ENCODE measurements around the gene FLOT1. TPM values are rescaled to one million over a fixed set of nuclear protein-coding genes. Genes with fewer than 3 reads are reported as not detected.

FLOT1 gene
- total and polyA plus RNA-seq, 2 of the 13 experiments (the other 11 are each of a cell fraction or from before 2014, with no cell fraction given): 82.3 to 130 TPM

DNA sequence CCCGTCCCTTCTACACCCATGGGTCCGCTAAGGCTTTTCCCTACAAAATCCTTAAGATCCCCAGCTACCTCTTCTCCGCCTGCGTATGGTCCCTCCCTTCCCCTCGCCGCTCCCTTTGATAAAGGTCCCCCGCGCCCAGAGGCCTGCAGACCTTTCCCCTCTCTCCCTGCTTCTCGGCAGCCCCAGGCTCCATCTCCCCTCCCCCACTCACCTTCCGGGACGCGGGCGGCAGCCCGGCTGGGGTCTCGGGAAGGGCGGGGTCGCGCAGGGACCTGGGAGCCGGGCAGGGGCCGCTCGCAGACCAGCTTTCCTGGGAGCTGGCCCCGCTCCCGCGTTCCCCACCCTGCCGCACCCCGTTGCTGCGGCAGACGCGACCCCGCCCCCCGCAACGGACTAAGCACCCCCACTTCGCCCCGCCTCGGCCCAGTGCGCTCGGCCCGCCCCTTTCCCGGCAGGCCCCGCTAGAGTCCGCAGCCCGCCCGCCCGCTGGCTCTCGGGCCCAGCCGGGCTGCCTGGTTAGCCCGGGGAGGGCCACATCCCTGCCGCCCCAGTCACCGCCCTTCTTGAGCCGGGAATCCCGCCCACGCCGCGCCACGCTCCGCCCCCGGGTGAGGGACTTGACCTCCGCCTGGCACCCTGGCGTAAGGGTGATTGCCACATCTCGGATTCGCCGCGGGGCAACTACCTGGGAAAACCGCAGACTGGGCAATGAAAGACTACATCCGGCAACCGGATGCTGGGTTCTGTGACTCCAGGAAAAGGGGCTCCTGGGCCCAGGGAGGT is at the start of gene FLOT1 (continued):
- TF ChIP-seq, protein P1, sequence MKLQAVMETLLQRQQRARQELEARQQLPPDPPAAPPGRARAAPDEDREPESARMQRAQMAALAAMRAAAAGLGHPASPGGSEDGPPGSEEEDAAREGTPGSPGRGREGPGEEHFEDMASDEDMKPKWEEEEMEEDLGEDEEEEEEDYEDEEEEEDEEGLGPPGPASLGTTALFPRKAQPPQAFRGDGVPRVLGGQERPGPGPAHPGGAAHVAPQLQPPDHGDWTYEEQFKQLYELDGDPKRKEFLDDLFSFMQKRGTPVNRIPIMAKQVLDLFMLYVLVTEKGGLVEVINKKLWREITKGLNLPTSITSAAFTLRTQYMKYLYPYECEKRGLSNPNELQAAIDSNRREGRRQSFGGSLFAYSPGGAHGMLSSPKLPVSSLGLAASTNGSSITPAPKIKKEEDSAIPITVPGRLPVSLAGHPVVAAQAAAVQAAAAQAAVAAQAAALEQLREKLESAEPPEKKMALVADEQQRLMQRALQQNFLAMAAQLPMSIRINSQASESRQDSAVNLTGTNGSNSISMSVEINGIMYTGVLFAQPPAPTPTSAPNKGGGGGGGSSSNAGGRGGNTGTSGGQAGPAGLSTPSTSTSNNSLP (IDR thresholded peaks at IDR 0.05; ENCODE audit: low read depth, low read length): peak; percentile 28; the same call in 1 of the 2 replicates
- TF ChIP-seq, protein P2, sequence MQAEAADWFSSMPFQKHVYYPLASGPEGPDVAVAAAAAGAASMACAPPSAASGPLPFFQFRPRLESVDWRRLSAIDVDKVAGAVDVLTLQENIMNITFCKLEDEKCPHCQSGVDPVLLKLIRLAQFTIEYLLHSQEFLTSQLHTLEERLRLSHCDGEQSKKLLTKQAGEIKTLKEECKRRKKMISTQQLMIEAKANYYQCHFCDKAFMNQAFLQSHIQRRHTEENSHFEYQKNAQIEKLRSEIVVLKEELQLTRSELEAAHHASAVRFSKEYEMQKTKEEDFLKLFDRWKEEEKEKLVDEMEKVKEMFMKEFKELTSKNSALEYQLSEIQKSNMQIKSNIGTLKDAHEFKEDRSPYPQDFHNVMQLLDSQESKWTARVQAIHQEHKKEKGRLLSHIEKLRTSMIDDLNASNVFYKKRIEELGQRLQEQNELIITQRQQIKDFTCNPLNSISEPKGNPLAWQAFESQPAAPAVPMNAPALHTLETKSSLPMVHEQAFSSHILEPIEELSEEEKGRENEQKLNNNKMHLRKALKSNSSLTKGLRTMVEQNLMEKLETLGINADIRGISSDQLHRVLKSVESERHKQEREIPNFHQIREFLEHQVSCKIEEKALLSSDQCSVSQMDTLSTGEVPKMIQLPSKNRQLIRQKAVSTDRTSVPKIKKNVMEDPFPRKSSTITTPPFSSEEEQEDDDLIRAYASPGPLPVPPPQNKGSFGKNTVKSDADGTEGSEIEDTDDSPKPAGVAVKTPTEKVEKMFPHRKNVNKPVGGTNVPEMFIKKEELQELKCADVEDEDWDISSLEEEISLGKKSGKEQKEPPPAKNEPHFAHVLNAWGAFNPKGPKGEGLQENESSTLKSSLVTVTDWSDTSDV (CRISPR knock-in tag; IDR thresholded peaks at IDR 0.05): peak; percentile 65; the same call in 1 of the 2 replicates
- TF ChIP-seq KLF13 (CRISPR knock-in tag; IDR thresholded peaks at IDR 0.05) (no peak), MAZ (IDR thresholded peaks at IDR 0.05; ENCODE audit: borderline replicate concordance, low read depth, low read length) (peak; percentile 84), MAZ (CRISPR knock-in tag; IDR thresholded peaks at IDR 0.05; ENCODE audit: low read depth) (peak; percentile 97), KMT2A (CRISPR knock-in tag; IDR thresholded peaks at IDR 0.05) (no peak; the same call in 1 of the 2 replicates), CCAR2 (optimal IDR thresholded peaks at IDR 0.05; ENCODE audit: low read depth, low read length) (peak; percentile 84), ZNF160 (CRISPR knock-in tag; IDR thresholded peaks at IDR 0.05) (peak; percentile 45), ZNF251 (CRISPR knock-in tag; IDR thresholded peaks at IDR 0.05) (no peak), CREB1 (IDR thresholded peaks at IDR 0.05) (no peak), CREB1 (CRISPR knock-in tag; IDR thresholded peaks at IDR 0.05) (no peak), ZNF296 (CRISPR knock-in tag; conservative IDR thresholded peaks at IDR 0.05) (no peak), ZNF737 (CRISPR knock-in tag; IDR thresholded peaks at IDR 0.05; ENCODE audit: borderline replicate concordance) (no peak), FOXM1 (CRISPR knock-in tag; IDR thresholded peaks at IDR 0.05) (no peak), ZNF772 (CRISPR knock-in tag; IDR thresholded peaks at IDR 0.05) (no peak; the same call in 1 of the 2 replicates), ZNF552 (CRISPR knock-in tag; IDR thresholded peaks at IDR 0.05; ENCODE audit: borderline replicate concordance) (peak; percentile 96)
- TF ChIP-seq, protein P3, sequence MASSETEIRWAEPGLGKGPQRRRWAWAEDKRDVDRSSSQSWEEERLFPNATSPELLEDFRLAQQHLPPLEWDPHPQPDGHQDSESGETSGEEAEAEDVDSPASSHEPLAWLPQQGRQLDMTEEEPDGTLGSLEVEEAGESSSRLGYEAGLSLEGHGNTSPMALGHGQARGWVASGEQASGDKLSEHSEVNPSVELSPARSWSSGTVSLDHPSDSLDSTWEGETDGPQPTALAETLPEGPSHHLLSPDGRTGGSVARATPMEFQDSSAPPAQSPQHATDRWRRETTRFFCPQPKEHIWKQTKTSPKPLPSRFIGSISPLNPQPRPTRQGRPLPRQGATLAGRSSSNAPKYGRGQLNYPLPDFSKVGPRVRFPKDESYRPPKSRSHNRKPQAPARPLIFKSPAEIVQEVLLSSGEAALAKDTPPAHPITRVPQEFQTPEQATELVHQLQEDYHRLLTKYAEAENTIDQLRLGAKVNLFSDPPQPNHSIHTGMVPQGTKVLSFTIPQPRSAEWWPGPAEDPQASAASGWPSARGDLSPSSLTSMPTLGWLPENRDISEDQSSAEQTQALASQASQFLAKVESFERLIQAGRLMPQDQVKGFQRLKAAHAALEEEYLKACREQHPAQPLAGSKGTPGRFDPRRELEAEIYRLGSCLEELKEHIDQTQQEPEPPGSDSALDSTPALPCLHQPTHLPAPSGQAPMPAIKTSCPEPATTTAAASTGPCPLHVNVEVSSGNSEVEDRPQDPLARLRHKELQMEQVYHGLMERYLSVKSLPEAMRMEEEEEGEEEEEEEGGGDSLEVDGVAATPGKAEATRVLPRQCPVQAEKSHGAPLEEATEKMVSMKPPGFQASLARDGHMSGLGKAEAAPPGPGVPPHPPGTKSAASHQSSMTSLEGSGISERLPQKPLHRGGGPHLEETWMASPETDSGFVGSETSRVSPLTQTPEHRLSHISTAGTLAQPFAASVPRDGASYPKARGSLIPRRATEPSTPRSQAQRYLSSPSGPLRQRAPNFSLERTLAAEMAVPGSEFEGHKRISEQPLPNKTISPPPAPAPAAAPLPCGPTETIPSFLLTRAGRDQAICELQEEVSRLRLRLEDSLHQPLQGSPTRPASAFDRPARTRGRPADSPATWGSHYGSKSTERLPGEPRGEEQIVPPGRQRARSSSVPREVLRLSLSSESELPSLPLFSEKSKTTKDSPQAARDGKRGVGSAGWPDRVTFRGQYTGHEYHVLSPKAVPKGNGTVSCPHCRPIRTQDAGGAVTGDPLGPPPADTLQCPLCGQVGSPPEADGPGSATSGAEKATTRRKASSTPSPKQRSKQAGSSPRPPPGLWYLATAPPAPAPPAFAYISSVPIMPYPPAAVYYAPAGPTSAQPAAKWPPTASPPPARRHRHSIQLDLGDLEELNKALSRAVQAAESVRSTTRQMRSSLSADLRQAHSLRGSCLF (CRISPR knock-in tag; IDR thresholded peaks at IDR 0.05; ENCODE audit: borderline replicate concordance): no peak
